ENCODE data around the gene ADAMTS16.

GRCh38 chr5:5316334-5316733 is 176.2 kb downstream of the ADAMTS16 start:
- TF ChIP-seq POLR2A (IDR thresholded peaks at IDR 0.05; ENCODE audit: low read depth, low read length), result no peak
- TF ChIP-seq POLR2AphosphoS5 (IDR thresholded peaks at IDR 0.05; ENCODE audit: low read depth, low read length), result no peak
- TF ChIP-seq PAX5 (IDR thresholded peaks at IDR 0.05; ENCODE audit: insufficient read depth, low read length, severe bottlenecking), result no peak
- no peak for TF ChIP-seq POU2F2 (IDR thresholded peaks at IDR 0.05; ENCODE audit: low read depth, low read length)
- TF ChIP-seq TAF1 (IDR thresholded peaks at IDR 0.05; ENCODE audit: low read depth, low read length), result no peak
- TF ChIP-seq SPI1 (IDR thresholded peaks at IDR 0.05; ENCODE audit: low read depth, low read length), result no peak
